ENCODE measurements around the gene PTPRK. TPM values are rescaled to one million over a fixed set of nuclear protein-coding genes. Genes with fewer than 3 reads are reported as not detected.
A peak's percentile ranks its signal among the peaks of the same experiment; 100 is the strongest.

PTPRK gene
- total and polyA plus RNA-seq, 12 donors: 7.5 to 47.7 (median 35.7) TPM

DNA sequence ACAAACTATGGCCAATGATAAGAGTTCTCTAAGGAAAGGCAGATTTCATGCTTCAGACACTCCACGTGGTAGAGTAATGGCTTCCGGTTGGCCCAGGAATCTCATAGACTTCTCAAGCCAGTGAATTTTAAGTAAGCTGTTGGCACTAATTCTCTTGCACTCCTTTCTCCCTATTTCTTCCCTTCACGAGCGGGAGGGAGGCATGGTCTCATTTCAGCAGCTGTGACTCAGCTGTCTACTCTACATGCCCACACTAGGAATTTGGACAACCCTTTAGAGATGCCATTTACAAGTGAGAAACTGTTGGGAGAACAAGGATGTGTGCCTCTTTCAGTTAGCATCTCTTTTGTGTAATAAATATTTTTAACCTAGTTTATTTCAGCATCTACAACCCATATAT is 107.7 kb downstream of the PTPRK start:
- H3K4me1 ChIP-seq: peaks cover 2 to 21% (median 5%) of the 10 kb centered on the region in 9 donors
- H3K27me3 ChIP-seq: no peaks in the 10 kb centered on the region
- H3K4me3 ChIP-seq: no peak overlapping the region
- no peak for DNase-seq
- no peak overlapping the region for H3K27ac ChIP-seq
- no peaks in the 10 kb centered on the region for H3K36me3 ChIP-seq
- ATAC-seq: no peak
- TF ChIP-seq, protein P1, sequence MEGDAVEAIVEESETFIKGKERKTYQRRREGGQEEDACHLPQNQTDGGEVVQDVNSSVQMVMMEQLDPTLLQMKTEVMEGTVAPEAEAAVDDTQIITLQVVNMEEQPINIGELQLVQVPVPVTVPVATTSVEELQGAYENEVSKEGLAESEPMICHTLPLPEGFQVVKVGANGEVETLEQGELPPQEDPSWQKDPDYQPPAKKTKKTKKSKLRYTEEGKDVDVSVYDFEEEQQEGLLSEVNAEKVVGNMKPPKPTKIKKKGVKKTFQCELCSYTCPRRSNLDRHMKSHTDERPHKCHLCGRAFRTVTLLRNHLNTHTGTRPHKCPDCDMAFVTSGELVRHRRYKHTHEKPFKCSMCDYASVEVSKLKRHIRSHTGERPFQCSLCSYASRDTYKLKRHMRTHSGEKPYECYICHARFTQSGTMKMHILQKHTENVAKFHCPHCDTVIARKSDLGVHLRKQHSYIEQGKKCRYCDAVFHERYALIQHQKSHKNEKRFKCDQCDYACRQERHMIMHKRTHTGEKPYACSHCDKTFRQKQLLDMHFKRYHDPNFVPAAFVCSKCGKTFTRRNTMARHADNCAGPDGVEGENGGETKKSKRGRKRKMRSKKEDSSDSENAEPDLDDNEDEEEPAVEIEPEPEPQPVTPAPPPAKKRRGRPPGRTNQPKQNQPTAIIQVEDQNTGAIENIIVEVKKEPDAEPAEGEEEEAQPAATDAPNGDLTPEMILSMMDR (IDR thresholded peaks at IDR 0.05): no peak
- H3K9me3 ChIP-seq: no peaks in the 10 kb centered on the region
- 85 to 89% methylated on average over 4 of the region's 4 CpGs for WGBS, 2 donors
- intact Hi-C loops (cut with DNase I): loop anchor here in 1 of 10 donors (1.0 kb wide), 1 partner anchor 15 kb away; no protein-coding TSS in a partner anchor

DNA sequence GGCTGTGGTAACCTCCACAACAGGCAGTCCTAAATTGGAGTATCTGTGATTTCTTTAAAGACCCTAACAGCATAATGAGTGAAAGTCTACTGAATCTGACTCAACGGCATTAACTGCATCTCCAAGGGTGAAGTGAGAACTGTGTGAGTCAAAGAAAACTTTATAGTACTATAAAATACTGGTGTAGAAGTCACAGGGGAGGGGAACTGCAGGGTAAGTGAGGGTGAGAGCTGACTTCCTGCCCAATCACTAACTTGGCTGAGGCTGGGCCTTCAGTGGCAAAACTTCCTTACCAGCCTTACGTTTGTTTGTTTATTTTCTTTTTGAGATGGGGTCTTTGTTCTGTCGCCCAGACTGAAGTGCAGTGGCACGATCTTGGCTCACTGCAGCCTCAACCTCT is 109.8 kb downstream of the PTPRK start:
- ATAC-seq: peak in 1 of 8 donors; percentile 26
- no peaks in the 10 kb centered on the region for H3K9me3 ChIP-seq

DNA sequence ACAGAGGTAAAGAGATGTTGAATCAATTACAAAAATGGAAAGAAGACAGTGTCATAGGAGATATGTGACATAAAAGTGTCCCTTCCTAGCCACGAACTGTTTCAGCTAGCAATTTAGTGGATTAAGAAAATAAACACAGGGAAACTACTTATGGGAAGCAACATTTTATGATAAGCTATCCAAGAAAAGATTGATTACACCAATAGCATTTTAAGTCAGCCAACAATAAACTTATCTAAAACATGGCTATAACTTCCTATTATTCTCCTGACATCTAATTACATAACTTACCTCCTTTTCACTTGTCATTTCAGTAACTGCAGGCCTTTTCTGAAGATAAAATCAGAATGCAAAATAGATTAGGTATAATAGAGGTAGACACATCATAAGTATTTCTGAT is 111.4 kb downstream of the PTPRK start:
- no peak for ATAC-seq

More for the DNA sequence above, 109.8 kb downstream of the PTPRK start:
- Histone ChIP-seq H3K4me1 (peaks cover 0 to 12% (median 0%) of the 10 kb centered on the region in 9 donors), H3K36me3 (no peaks in the 10 kb centered on the region), H3K27ac (no peak overlapping the region), H3K4me3 (no peak overlapping the region), H3K27me3 (no peaks in the 10 kb centered on the region)
- intact Hi-C loops (cut with DNase I): no loop called here
- no peak for DNase-seq
- TF ChIP-seq, protein P1 (IDR thresholded peaks at IDR 0.05): no peak
- 82% methylated on average over 4 of the region's 4 CpGs for WGBS, 2 donors

DNA sequence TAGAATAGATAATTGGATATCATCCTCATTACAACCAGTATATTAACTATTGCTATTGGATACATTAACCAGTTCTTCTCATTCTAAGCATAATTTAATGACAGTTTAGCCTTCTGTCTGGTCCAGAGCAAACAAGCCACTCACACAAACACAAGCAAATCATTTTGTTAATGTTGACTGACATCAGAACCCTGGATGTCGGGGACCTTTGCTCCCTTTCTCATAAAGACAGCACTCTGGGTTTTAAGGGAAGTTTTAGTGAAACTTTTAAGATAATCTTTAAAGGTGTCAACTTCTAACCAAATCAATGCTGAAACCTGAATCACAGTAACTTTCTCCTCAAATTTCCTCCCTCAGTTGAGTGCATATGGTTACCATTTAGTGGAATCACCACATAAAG is 113.9 kb downstream of the PTPRK start:
- TF ChIP-seq, protein P1 (IDR thresholded peaks at IDR 0.05): no peak
- Histone ChIP-seq H3K9me3 (no peaks in the 10 kb centered on the region), H3K36me3 (no peaks in the 10 kb centered on the region), H3K27ac (no peak overlapping the region), H3K4me3 (no peak overlapping the region), H3K4me1 (no peaks in the 10 kb centered on the region), H3K27me3 (no peaks in the 10 kb centered on the region)
- 95 to 97% methylated on average over 1 of the region's 1 CpG for WGBS, 2 donors
- intact Hi-C loops (cut with DNase I): no loop called here
- DNase-seq (no peak), ATAC-seq (no peak)

More for the DNA sequence above, 111.4 kb downstream of the PTPRK start:
- TF ChIP-seq, protein P1 (IDR thresholded peaks at IDR 0.05): no peak
- H3K4me3 ChIP-seq: no peak overlapping the region
- peaks cover 0 to 3% (median 0%) of the 10 kb centered on the region in 9 donors for H3K4me1 ChIP-seq
- no peaks in the 10 kb centered on the region for H3K36me3 ChIP-seq
- DNase-seq: no peak
- H3K9me3 ChIP-seq: no peaks in the 10 kb centered on the region
- intact Hi-C loops (cut with DNase I): no loop called here
- H3K27ac ChIP-seq: no peak overlapping the region
- WGBS, 2 donors: 83 to 86% methylated on average over 1 of the region's 1 CpG
- H3K27me3 ChIP-seq: no peaks in the 10 kb centered on the region
